GM13977 (cell line): ENCODE results near the gene PCDHGB1.
"Not testable (repeated sequence)": the region's sequence is repeated elsewhere in the genome, so short reads cannot be mapped to it uniquely, and the experiment has no call there.

Experiments
- DNase-seq: peaks from one replicate; pipeline ENCODE4 v3.0.0; 2012; ENCODE audit warnings: low spot score
- in situ Hi-C: fragments of 300-500 bp; cut with MboI; formaldehyde crosslinking; loops from one replicate; pipeline ENCODE4 v1.12.0; 2022; ENCODE audit warnings: low sequenced_read_pairs, low pct_unique_long_range_greater_than_20kb, mixed read lengths, inconsistent platforms; ENCODE audit not compliant: unreplicated experiment
- TF ChIP-seq, protein P1 (sequence below): IDR thresholded peaks from 2 replicates; pipeline ENCODE4 v1.5.1; 2012; ENCODE audit warnings: mild to moderate bottlenecking, control low read depth; ENCODE audit not compliant: insufficient read depth; ENCODE audit errors: extremely low read depth, missing control alignments

Gene PCDHGB1

DNA sequence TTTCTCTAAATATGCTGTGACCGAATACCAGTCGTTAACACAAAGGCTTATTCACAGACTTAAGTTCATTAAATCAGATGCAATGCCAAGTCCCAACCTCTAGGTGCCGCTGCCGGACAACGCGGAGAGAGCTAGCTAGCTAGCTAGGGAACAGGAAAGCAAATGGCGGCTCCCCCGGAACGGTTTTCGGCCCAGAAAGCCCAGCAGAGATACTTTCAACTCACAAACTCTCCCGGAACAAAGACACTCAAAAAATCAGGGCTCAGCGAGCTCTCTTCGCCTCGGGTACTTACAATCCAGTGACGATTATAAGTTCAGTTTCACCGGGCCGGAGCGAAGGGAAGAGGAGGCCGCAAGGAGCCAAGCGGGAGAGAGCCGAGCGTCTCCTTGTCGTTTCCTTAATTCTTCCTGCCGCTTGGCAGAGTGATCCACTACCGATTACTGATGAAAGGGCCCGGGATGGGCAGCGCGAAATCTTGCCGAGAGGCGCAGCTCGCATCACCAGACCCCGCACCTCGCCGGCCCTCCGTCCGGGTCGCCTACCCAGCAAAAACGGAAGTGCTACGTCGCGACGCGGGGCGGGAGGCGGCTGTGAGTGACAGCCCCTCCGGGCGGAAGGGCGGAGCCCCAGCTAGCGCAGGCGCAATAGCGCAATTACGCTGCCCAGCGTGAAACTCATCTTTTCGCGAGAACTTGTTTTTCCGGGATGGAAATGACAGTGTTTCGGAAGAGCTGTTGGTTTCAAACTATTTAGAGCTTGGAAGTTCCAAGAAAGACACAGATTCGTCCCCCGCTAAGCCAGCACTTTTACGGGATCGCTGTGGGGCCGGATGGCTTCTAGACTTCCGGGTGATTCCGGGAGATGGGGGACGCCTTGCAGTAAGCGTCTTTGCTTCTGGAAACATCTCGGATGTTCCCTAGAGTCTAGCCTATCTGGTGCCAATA, 29.4 kb upstream of the PCDHGB1 start, which contains the start of gene TAF7:
Gene TAF7 (minus strand): TSS at position 560 of the 945 bp plus-strand sequence. CDS start 740 bp downstream, outside the sequence.
- TF ChIP-seq, protein P1, sequence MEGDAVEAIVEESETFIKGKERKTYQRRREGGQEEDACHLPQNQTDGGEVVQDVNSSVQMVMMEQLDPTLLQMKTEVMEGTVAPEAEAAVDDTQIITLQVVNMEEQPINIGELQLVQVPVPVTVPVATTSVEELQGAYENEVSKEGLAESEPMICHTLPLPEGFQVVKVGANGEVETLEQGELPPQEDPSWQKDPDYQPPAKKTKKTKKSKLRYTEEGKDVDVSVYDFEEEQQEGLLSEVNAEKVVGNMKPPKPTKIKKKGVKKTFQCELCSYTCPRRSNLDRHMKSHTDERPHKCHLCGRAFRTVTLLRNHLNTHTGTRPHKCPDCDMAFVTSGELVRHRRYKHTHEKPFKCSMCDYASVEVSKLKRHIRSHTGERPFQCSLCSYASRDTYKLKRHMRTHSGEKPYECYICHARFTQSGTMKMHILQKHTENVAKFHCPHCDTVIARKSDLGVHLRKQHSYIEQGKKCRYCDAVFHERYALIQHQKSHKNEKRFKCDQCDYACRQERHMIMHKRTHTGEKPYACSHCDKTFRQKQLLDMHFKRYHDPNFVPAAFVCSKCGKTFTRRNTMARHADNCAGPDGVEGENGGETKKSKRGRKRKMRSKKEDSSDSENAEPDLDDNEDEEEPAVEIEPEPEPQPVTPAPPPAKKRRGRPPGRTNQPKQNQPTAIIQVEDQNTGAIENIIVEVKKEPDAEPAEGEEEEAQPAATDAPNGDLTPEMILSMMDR, result peak; percentile 93
- DNase-seq, result peak; percentile 89
- in situ Hi-C loops, result no loop called here

DNA sequence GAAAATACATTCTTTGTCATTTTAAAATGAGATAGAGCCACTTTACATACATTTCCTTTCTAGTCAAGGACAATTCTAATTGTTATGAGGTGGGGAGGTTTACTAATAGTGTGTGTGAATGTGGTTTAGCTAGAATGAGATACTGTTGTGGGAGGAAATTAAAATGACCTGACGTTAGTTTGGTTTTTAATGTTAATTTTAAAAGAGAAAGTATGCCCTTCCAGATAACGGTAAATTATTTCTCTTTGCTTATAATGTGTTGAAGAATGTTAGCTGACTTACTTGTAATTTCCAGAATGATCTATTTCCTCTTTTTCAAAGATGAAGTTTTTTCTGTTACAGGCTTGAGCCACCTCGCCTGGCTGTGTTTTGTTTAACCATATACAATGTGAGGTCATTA, 27.6 kb upstream of the PCDHGB1 start:
- in situ Hi-C loops, result no loop called here
- TF ChIP-seq, protein P1, result no peak
- DNase-seq, result no peak

DNA sequence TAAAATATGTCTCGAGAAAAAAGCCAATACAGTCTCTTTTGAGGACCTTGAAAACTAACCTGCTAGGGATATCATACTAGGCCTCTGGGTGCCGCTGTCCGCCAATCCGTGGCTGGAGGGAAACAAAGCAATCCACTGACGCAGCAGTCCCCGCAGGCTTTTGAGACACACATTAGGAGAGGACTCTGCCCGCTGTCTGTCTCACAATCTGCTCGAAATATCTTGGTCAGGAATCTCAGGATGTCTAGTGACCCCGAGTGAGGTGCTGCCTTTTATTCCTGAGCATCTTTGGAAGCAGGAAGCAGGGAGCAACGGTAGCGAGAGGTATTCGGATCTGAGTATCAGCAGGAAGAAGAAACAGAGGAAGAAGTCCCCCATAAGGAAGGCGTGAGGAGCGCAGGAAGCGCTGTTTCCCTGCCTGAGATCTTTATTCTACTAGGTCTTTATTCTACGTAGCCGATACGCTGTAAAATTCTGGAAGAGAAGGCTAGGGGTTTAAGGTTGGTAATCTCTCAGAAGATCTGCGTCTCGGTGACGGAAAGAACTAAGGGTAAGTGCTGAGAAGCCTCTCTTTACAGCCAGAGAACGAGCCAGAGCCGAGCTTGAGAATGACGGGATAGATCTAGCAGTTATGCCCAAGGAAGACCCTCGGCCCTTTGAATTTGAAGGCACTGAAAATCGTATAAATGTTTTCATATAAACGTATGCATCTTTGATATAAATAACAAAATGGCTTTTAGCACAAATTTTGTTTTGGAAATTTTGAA, 23.6 kb upstream of the PCDHGB1 start:
- in situ Hi-C loops, result no loop called here
- DNase-seq, result no peak
- TF ChIP-seq, protein P1, result peak; percentile 31

DNA sequence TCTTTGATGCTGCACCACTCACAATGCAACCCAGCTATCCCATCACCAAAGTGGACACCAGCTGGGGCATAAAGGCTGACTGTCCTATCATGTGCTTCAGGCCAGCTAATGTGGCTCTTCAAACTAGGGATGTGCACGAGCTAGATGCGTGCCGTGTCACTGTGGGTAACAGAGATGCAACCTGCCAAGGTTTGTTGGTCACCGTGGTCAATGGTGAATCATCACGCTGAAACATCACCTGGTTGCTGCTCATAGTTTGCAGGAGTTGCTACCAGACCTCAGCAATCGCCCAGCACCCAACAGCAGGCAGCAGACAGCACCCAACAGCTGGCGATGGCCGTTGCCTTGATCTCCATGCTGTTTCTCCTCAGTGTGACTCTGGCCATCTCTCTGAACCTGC, 21.7 kb upstream of the PCDHGB1 start:
- in situ Hi-C loops, result no loop called here
- TF ChIP-seq, protein P1, result no peak
- no peak for DNase-seq

DNA sequence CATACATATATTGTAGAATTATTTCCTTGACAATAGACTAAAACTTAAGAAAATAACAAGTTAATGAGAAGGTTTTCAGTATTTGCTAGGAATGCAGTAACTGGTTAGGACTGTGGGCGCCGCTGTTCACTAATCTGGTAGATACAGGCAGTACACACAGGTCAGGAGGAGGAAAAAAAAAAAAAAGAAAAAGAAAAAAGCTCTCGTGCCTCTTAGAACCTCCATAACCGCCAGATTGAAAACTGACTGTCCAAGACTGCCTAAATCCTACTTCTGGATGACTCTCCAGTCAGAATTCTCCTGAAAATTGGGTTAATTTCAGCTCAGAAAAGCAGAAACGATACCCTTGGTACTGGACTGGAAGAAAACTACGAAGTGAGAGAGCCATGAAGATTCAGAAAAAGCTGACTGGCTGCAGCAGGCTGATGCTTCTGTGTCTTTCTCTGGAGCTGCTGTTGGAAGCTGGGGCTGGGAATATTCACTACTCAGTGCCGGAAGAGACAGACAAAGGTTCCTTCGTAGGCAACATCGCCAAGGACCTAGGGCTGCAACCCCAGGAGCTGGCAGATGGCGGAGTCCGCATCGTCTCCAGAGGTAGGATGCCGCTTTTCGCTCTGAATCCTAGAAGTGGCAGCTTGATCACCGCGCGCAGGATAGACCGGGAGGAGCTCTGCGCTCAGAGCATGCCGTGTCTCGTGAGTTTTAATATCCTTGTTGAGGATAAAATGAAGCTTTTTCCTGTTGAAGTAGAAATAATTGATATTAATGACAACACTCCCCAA, 19.4 kb upstream of the PCDHGB1 start, which contains the start of gene PCDHGA1:
Gene PCDHGA1 (plus strand): TSS at position 216 of the 782 bp plus-strand sequence.
- TF ChIP-seq, protein P1, result peak; percentile 68
- DNase-seq, result no peak
- in situ Hi-C loops, result no loop called here

DNA sequence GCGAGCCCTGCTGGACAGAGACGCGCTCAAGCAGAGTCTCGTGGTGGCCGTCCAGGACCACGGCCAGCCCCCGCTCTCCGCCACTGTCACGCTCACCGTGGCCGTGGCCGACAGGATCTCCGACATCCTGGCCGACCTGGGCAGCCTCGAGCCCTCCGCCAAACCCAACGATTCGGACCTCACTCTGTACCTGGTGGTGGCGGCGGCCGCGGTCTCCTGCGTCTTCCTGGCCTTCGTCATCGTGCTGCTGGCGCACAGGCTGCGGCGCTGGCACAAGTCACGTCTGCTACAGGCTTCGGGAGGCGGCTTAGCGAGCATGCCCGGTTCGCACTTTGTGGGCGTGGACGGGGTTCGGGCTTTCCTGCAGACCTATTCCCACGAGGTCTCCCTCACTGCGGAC, 17.3 kb upstream of the PCDHGB1 start:
- in situ Hi-C loops, DNase-seq: not testable (repeated sequence)
